IMR-90 (cell line): ENCODE results near the gene MCF2L2. TPM values are rescaled to one million over a fixed set of nuclear protein-coding genes. Genes with fewer than 3 reads are reported as not detected.

Experiments used
- ATAC-seq: fragments of 200-7000 bp; cut with Tn5 transposase; 2 replicates; pipeline ENCODE4 v1.9.1; 2020; ENCODE audit warnings: low read depth, mild to moderate bottlenecking, moderate library complexity
- BruUV-seq: library from RNA; stranded (reverse); fragments of 400-500 nt; replicated peaks from 2 replicates; lab custom pipeline; 2021; lab: Mats Ljungman, UMichigan
- CTCF ChIA-PET: fragments of 300-600 bp; formaldehyde crosslinking; extraction: SDS; loops from one replicate; lab custom pipeline; 2021; ENCODE audit warnings: antibody characterized with exemption; lab: Yijun Ruan, JAX
- POLR2A ChIA-PET: fragments of 300-600 bp; sonication (Branson Sonifier 250); formaldehyde crosslinking; loops from one replicate; lab custom pipeline; 2022; ENCODE audit warnings: antibody characterized with exemption; ENCODE audit not compliant: unreplicated experiment; lab: Charles Lee
- DNase-seq: peaks from one replicate; pipeline ENCODE4 v3.0.0; 2013
- H2AFZ ChIP-seq: replicated peaks from 2 replicates; pipeline ENCODE3; 2013; ENCODE audit warnings: low read length, mild to moderate bottlenecking; ENCODE audit not compliant: poor library complexity
- H2AK5ac ChIP-seq: 2 replicates; pipeline ENCODE4 v1.6.1; 2013; ENCODE audit warnings: low read depth, low read length, inconsistent platforms
- H2AK9ac ChIP-seq: replicated peaks from 2 replicates; pipeline ENCODE3; 2013; ENCODE audit warnings: mild to moderate bottlenecking, low read depth, low read length, moderate library complexity; ENCODE audit not compliant: poor library complexity
- H2BK120ac ChIP-seq: 2 replicates; pipeline ENCODE4 v1.6.1; 2013; ENCODE audit warnings: low read depth, low read length, inconsistent platforms
- H2BK15ac ChIP-seq: 3 replicates; pipeline ENCODE4 v1.6.1; 2013; ENCODE audit warnings: low read depth, low read length, inconsistent platforms
- H2BK20ac ChIP-seq: 2 replicates; pipeline ENCODE4 v1.6.1; 2013; ENCODE audit warnings: low read depth, mild to moderate bottlenecking, inconsistent platforms, low read length, moderate library complexity
- H2BK5ac ChIP-seq: 2 replicates; pipeline ENCODE4 v1.6.1; 2013; ENCODE audit warnings: mild to moderate bottlenecking, low read depth, low read length, inconsistent platforms; ENCODE audit not compliant: poor library complexity, severe bottlenecking
- H3K14ac ChIP-seq: replicated peaks from 2 replicates; pipeline ENCODE4 v1.6.1; 2013; ENCODE audit warnings: low read depth, low read length, inconsistent platforms
- H3K18ac ChIP-seq: 2 replicates; pipeline ENCODE4 v1.6.1; 2013; ENCODE audit warnings: low read depth, low read length, control low read depth
- H3K23ac ChIP-seq: 2 replicates; pipeline ENCODE4 v1.6.1; 2013; ENCODE audit warnings: low read depth, low read length, inconsistent platforms
- H3K27ac ChIP-seq: 2 replicates; pipeline ENCODE4 v1.5.1; 2013; ENCODE audit warnings: mild to moderate bottlenecking, control low read depth, low read length; ENCODE audit not compliant: insufficient read depth
- H3K27me3 ChIP-seq: 2 replicates; pipeline ENCODE4 v1.6.1; 2013; ENCODE audit warnings: low read length; ENCODE audit not compliant: control insufficient read depth, insufficient read depth
- H3K36me3 ChIP-seq: 2 replicates; pipeline ENCODE4 v1.6.1; 2013; ENCODE audit warnings: low read length, mixed read lengths; ENCODE audit not compliant: control insufficient read depth, insufficient read depth
- H3K4ac ChIP-seq: 2 replicates; pipeline ENCODE4 v1.6.1; 2013; ENCODE audit warnings: low read depth, low read length, inconsistent platforms
- H3K4me1 ChIP-seq: 2 replicates; pipeline ENCODE4 v1.6.1; 2013; ENCODE audit warnings: low read length, mixed read lengths; ENCODE audit not compliant: control insufficient read depth, insufficient read depth
- H3K4me2 ChIP-seq: 2 replicates; pipeline ENCODE4 v1.6.1; 2013; ENCODE audit warnings: low read depth, mild to moderate bottlenecking, control low read depth, low read length, moderate library complexity
- H3K4me3 ChIP-seq: 2 replicates; pipeline ENCODE4 v1.5.1; 2013; ENCODE audit warnings: low read depth, mild to moderate bottlenecking, control low read depth, low read length, moderate library complexity; ENCODE audit not compliant: insufficient read depth
- H3K56ac ChIP-seq: 2 replicates; pipeline ENCODE4 v1.6.1; 2013; ENCODE audit warnings: low read length, inconsistent platforms; ENCODE audit not compliant: insufficient read depth; ENCODE audit errors: extremely low read depth
- H3K79me1 ChIP-seq, 2 experiments: 2 replicates each; pipeline ENCODE4 v1.6.1; 2013; ENCODE audit warnings: low read length in 2 of 2, inconsistent platforms in 1 of 2, low read depth in 1 of 2
- H3K9ac ChIP-seq: 2 replicates; pipeline ENCODE4 v1.6.1; 2013; ENCODE audit warnings: low read depth, low read length, control low read depth
- H3K9me1 ChIP-seq: 2 replicates; pipeline ENCODE4 v1.6.1; 2013; ENCODE audit warnings: low read length, inconsistent platforms; ENCODE audit not compliant: insufficient read depth
- H3K9me3 ChIP-seq: 2 replicates; pipeline ENCODE4 v1.6.1; 2013; ENCODE audit warnings: low read length; ENCODE audit not compliant: control insufficient read depth, insufficient read depth
- H4K20me1 ChIP-seq: 2 replicates; pipeline ENCODE4 v1.6.1; 2013; ENCODE audit warnings: low read length, inconsistent platforms; ENCODE audit not compliant: insufficient read depth
- H4K5ac ChIP-seq: 2 replicates; pipeline ENCODE4 v1.6.1; 2013; ENCODE audit warnings: mild to moderate bottlenecking, low read depth, low read length, control low read depth
- H4K8ac ChIP-seq, 2 experiments: 2 replicates each; pipeline ENCODE4 v1.6.1; 2013; ENCODE audit warnings: low read depth in 2 of 2, low read length in 2 of 2, control low read depth in 1 of 2, inconsistent platforms in 1 of 2
- H4K91ac ChIP-seq: 2 replicates; pipeline ENCODE4 v1.6.1; 2013; ENCODE audit warnings: low read depth, low read length, inconsistent platforms; ENCODE audit not compliant: insufficient read depth
- CEBPB ChIP-seq: IDR thresholded peaks from 2 replicates; pipeline ENCODE4 v1.6.1; 2012; ENCODE audit warnings: low read depth, low read length, improper control_type of control experiment
- FOS ChIP-seq: fragments of 150-350 bp; IDR thresholded peaks from 2 replicates; pipeline ENCODE4 v1.6.1; 2016; ENCODE audit warnings: low read depth, low read length
- NFE2L2 ChIP-seq: fragments of 150-350 bp; IDR thresholded peaks from 2 replicates; pipeline ENCODE4 v1.6.1; 2016; ENCODE audit warnings: low read depth, mild to moderate bottlenecking, low read length
- POLR2A ChIP-seq: IDR thresholded peaks from 2 replicates; pipeline ENCODE4 v1.6.1; 2012; ENCODE audit warnings: mild to moderate bottlenecking, low read depth, low read length
- SMC3 ChIP-seq: fragments of 150-350 bp; IDR thresholded peaks from 2 replicates; pipeline ENCODE4 v1.6.1; 2016; ENCODE audit warnings: low read depth, mild to moderate bottlenecking, antibody characterized with exemption, low read length, moderate library complexity
- USF2 ChIP-seq: fragments of 150-350 bp; IDR thresholded peaks from 2 replicates; pipeline ENCODE4 v1.6.1; 2017; ENCODE audit warnings: mild to moderate bottlenecking, antibody characterized with exemption, low read length, low read depth
- WGBS, 2 experiments: methylation state at CpG; one replicate each; pipeline versions ENCODE4 v1.1.5 to v1.1.7; 2013; ENCODE audit warnings: missing lambda C conversion rate in 2 of 2; ENCODE audit not compliant: insufficient read length in 1 of 2; ENCODE audit errors: extremely low coverage in 2 of 2; 5-methylcytosine and 5-hydroxymethylcytosine counted together
- dilution Hi-C: fragments of 300-500 bp; cut with HindIII; formaldehyde crosslinking; loops from one replicate; pipeline ENCODE4 v1.14.3; 2018; ENCODE audit warnings: low sequenced_read_pairs; ENCODE audit not compliant: unreplicated experiment
- in situ Hi-C: fragments of 300-500 bp; cut with MboI; formaldehyde crosslinking; loops from 3 replicates; pipeline ENCODE4 v1.14.3; 2019; ENCODE audit warnings: low sequenced_read_pairs, inconsistent platforms, mixed read lengths
- intact Hi-C: fragments of 100-400 bp; cut with micrococcal nuclease; formaldehyde crosslinking; loops from 2 replicates; pipeline ENCODE4 v1.10.0; 2022
- polyA plus RNA-seq, 3 experiments: library from polyadenylated mRNA; depleted of rRNA; stranded (reverse); fragments of >200 nt; gene quantifications; 2 replicates each; pipeline ENCODE4 v1.2.3, GENCODE V29; 2012; ENCODE audit warnings: low replicate concordance in 1 of 3
- total RNA-seq: library from RNA; depleted of rRNA; stranded (reverse); fragments of >200 nt; gene quantifications from 2 replicates; pipeline ENCODE4 v1.2.3, GENCODE V29; 2012

The MCF2L2 gene
- total and polyA plus RNA-seq, 2 of the 4 experiments (the other 2 are of a cell fraction), result under 0.01 TPM; not detected in 1

GRCh38 chr3:183288117-183288516 is 140.3 kb downstream of the MCF2L2 start:
- ATAC-seq (no peak), DNase-seq (no peak)
- Histone ChIP-seq H4K20me1 (no peaks in the 10 kb centered on the region), H4K8ac (no peak overlapping the region), H3K14ac (no peak overlapping the region), H3K79me1 (no peaks in the 10 kb centered on the region), H3K4ac (no peak overlapping the region), H3K27ac (no peak overlapping the region), H2BK15ac (no peak overlapping the region), H2BK120ac (no peak overlapping the region), H4K5ac (no peak overlapping the region), H2BK5ac (no peak overlapping the region), H3K56ac (no peak overlapping the region), H3K9me1 (peaks cover 3% of the 10 kb centered on the region; the same call in 1 of the 2 replicates), H3K4me1 (peaks cover 7% of the 10 kb centered on the region), H2AK9ac (no peak overlapping the region), H2AFZ (no peak overlapping the region), H3K4me3 (no peak overlapping the region), H3K36me3 (no peaks in the 10 kb centered on the region), H3K27me3 (no peaks in the 10 kb centered on the region), H3K9me3 (no peaks in the 10 kb centered on the region), H3K23ac (no peak overlapping the region), H2AK5ac (no peak overlapping the region), H3K18ac (no peak overlapping the region), H3K9ac (no peak overlapping the region), H3K4me2 (no peak overlapping the region), H2BK20ac (no peak overlapping the region), H4K91ac (no peak overlapping the region)
- ChIA-PET CTCF (no interaction called here), POLR2A (no interaction called here)
- dilution Hi-C loops (no loop called here), intact Hi-C loops (no loop called here), in situ Hi-C loops (no loop called here)
- WGBS, 2 experiments, result no CpG with 5 or more reads among the region's 2 CpGs
- BruUV-seq, result no TSS peak
- TF ChIP-seq SMC3, result no peak
- no peak for TF ChIP-seq NFE2L2
- TF ChIP-seq CEBPB, result no peak
- no peak for TF ChIP-seq POLR2A
- TF ChIP-seq FOS, result no peak
- no peak for TF ChIP-seq USF2
